ENCODE measurements around the gene SEPTIN14.
"Not testable (repeated sequence)": the region's sequence is repeated elsewhere in the genome, so short reads cannot be mapped to it uniquely, and the experiment has no call there.

Gene SEPTIN14

GRCh38 chr7:55778631-55779030, 83.9 kb downstream of the SEPTIN14 start:
- DNase-seq = no peak

DNA sequence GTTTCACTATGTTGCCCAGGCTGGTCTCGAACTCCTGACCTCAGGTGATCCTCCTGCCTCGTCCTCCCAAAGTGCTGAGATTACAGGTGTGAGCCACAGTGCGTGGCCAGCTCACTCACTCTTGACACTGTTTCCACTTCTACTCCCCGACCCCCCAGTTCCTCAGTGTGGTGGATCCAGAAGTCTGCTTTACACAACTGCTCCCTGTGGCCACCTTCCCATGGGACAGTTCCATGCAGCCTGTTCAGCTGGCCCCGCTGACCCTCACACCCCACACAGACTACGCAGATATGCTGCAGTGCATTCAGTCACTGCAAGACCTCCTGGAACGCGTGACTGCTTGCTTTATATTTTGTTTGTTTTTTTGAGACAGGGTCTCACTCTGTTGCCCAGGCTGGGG, 86.4 kb downstream of the SEPTIN14 start:
- no peak for DNase-seq

DNA sequence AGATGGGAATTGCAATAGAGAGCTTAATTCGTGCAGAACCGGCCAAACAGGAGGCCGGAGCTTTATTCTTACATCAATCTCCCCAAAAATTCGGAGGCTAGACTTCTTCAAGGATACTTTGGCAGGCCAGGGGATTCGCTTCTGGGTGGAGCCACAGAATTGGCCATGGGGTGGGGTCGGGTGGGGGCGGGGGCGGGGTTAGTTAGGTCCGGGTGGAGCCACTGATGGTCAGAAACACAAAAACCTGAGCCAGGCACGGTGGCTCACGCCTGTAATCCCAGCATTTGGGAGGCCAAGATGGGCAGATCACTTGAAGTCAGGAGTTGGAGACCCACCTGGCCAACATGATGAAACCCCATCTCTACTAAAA, 87.5 kb downstream of the SEPTIN14 start:
- DNase-seq = no peak

DNA sequence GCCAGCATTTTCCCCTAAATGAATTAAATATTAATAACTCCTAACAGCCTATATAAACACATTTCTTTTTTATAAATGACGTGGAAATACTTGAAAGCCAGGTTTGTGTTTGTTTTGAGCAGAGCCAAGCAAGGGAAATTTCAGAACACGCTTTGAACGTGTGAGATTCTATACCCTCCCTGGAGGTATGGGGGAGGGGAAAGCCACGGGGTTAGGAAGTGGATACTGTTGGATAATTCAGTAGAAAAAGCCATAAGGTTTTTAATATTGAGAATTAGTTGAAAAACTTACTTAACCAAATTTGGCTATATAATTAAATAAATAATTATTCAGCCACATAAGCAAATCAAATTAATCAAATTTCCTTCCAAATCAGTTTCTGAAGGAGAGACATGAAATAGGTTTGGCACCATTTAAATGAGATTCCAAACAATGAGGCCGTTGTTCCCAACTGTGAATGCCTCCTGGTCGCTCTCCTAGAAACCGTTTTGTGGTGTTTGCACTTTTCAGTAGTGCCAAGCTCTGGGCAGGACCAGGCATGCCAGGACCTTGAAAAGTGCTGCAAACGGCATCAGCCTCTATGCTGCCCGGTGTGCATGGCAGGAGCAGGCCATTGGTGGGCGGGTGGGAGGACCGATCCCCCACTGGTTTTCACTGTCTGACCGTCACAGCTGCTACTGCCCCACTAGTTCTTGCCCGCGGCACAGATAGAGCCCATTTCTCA, 88.1 kb downstream of the SEPTIN14 start:
- DNase-seq = peak; percentile 32

GRCh38 chr7:55770778-55771177, 91.8 kb downstream of the SEPTIN14 start:
- DNase-seq = no peak

GRCh38 chr7:55753274-55753862, 109.2 kb downstream of the SEPTIN14 start:
- DNase-seq = not testable (repeated sequence)

DNA sequence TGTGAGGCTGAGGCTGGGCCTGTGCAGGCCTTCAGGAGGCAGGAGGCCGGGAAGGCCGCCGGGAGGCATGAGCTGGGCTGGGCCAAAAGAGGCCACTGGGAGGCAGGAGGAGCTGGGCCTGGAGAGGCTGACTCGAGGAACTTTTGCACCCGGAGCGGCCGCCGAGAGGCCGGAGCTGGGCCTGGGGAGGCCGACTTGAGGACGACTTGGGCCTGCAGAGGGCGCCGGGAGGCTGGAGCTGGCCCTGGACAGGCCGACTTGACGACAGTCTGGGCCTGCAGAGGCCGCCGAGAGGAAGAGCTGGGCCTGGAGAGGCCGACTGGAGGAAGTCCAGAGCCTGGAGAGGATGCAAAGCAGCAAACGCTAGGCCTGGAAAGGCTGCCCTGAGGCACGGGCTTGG, 117.8 kb downstream of the SEPTIN14 start:
- not testable (repeated sequence) for DNase-seq
